ENCODE results near the gene DAAM1.
A peak's percentile ranks its signal among the peaks of the same experiment; 100 is the strongest.

Gene DAAM1

GRCh38 chr14:59188461-59189090 lies at the start of gene DAAM1:
Gene DAAM1 (plus strand): TSS chr14:59188667. CDS start chr14:59263478, 74,811 bp downstream.
- DNase-seq (ENCODE audit: extremely low spot score, insufficient read length, low read depth) (peak; percentile 82), FAIRE-seq (peak; percentile 97)

DNA sequence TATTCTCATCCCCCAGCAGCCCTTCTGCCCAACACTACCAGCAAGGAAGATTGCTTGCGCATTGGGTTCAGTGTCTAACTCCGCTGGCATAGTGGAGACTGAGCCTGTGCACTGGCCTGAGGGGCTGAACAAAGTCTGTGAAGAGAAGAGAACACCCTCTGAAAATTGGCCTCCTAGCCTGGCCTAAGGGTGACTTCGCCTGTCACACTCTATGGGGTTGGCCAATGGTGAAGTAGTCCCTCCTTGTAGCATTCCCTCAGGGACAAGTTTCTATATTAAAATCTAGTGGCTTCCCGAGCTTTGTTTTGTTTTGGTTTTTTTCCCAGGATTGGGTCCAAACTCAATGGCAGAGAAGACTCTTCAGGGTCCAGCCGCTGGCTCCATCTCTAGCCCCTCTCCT lies 49.1 kb upstream of the DAAM1 start:
- no peak for FAIRE-seq
- no peak for DNase-seq (ENCODE audit: extremely low spot score, insufficient read length, low read depth)

- FAIRE-seq, result no peak
- no peak for DNase-seq (ENCODE audit: extremely low spot score, insufficient read length, low read depth)
These were observed 48.2 kb upstream of the DAAM1 start for GRCh38 chr14:59140106-59140843.

DNA sequence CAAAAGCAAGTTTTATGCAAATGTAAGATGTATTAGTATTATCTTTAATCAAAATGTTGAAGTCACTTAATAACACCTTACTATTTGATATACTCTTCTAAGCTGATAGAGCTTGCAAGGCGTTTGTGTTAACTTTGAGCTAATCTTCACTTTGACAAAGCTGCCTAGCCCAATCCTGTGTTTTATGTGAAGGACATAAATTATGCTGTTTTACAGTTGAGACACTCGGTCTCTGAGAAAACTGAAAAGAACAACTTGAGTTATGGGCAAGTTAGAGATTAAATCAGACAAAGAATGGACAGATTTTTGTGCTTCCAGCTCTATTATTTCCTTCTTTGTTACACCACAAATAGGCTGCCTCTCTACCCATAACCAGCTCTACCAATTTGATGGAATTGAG lies 42.0 kb upstream of the DAAM1 start:
- FAIRE-seq, result no peak
- no peak for DNase-seq (ENCODE audit: extremely low spot score, insufficient read length, low read depth)

DNA sequence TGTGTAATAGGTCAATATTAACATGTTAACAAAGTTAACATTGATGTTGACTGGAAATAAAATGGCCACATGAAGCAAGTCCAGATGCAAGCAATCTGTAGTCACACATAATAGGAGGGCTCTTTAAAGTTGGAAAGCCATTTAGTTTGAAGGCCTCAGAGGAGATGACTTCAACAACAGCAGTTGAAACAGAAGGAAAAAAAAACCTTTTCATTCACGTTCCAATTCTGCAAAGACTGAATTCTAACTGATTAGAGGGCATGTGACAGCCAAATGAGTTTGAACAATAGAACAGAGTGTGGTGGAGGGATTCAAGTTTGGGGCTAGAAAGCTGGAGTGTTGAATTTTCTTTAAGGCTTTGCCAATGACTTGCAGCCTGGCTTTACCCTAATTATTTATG lies 41.5 kb upstream of the DAAM1 start:
- FAIRE-seq (no peak), DNase-seq (ENCODE audit: extremely low spot score, insufficient read length, low read depth) (no peak)

DNA sequence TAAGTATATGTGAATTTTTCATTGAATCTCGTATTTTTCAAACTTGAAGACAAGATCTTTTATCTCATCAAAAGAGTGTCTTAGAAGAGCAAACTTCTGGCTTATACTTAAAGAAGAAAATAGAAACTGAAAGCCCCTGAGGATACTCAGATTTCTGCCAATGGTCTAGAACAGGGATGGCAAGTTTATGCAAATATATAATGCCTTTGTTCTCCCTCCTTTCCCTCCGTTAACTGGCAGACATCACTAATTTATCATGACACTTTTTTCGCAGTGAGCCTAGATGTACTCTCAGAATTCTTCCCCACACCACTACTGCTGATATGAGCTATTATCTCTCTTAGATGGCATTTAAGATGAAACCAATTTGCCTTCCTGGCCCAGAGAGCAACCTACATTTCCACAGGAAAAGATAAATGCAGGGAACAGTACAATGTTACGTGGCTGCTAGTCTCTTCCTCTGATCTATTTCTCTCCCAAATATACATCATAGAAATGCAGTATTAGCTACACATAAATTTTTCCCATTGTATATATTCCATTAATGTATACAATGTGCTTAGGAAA lies 40.0 kb upstream of the DAAM1 start:
- FAIRE-seq (peak; percentile 74), DNase-seq (ENCODE audit: extremely low spot score, insufficient read length, low read depth) (no peak)

- DNase-seq (ENCODE audit: extremely low spot score, insufficient read length, low read depth) (no peak), FAIRE-seq (peak; percentile 89)
These were observed 37.5 kb upstream of the DAAM1 start for GRCh38 chr14:59150990-59151389.

DNA sequence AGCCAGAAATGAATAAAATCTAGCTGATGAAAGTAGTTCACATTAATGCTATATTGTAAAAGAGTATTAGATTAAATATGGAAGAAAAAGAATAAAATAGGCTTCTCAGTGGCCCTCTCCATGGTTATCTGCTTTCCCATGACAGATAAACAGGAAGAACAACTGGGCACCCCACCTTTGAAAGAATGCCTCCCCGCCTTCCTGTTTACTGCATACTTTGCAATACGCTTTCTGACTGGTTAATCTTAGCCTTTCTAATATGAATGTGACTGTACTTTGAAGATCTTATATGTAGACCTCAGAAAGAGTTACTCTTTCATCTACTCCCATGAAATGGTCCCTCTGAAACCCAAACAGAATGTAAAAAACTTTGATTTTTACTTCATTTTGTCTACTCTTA lies 34.1 kb upstream of the DAAM1 start:
- DNase-seq (ENCODE audit: extremely low spot score, insufficient read length, low read depth) (no peak), FAIRE-seq (no peak)

DNA sequence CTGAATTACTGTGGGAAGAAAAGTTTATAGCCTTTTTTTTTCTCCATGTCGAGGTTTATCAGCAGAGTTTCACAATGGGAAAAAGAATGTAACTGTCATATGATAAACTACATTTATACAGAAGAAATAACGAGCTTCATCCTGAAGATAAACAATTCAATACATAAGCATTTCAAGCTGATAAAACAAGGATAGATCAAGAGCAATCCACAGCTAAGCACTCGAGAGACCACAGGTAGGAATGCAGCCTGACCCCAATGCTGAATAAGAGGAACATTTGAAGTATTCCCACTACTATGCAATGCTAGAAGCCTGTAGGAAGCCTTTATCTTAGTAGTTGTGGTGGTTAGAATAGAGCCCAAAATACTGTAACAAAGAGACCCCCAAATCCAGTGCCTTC lies 32.6 kb upstream of the DAAM1 start:
- no peak for FAIRE-seq
- DNase-seq (ENCODE audit: extremely low spot score, insufficient read length, low read depth), result no peak

DNA sequence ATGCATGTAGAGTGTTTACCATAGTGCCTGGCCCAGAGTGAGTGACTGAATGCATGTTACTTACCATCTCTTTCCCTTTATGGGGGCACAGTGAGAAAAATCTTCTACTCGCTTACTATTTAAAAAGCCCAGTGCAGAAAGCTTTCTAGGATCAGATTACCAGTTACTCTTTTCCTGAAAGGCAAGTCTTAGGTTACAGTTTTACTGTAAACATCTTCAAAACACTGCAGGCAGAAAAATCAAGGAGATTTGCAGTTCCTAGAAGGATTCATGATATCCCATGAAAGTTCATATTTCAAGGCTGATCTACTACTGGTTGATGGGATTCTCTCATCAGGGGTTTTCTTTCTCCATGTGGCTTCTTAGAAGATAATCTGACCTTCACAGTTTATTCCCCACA lies 29.3 kb upstream of the DAAM1 start:
- no peak for FAIRE-seq
- DNase-seq (ENCODE audit: extremely low spot score, insufficient read length, low read depth), result no peak

- DNase-seq (ENCODE audit: extremely low spot score, insufficient read length, low read depth), result no peak
- FAIRE-seq, result no peak
These were observed 28.0 kb upstream of the DAAM1 start for GRCh38 chr14:59160506-59160905.

DNA sequence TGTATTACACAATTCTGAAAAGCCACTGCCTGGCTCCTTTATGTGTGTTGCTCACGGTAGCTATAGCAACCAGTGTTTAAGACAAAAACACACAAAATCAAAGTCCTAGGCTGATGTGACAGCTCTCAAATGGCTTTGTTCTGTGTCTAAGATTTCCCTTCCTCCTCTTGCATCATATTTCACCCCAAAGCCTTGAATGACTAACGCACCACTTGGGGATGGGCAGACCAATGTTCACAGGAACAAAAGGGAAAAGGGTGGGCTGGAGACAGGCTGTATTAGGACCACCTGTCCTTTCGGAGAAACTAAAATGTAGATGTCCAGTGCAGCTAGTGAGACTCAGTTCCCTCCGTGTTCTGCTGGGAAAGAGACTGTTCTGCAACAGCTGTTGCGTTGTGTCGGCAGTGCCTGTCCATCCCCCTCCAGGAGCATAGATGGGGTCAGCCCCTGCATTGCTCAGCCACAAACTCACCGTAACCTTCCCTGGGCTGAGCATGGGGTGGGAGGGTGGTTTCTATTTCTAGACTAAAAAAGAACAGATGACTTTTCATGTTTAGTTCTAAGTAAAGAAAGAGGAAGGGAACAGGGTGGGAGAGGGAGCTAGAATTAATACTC lies 26.8 kb upstream of the DAAM1 start:
- FAIRE-seq, result no peak

GRCh38 chr14:59166258-59166657 lies 22.2 kb upstream of the DAAM1 start:
- no peak for DNase-seq (ENCODE audit: extremely low spot score, insufficient read length, low read depth)
- no peak for FAIRE-seq

More for the DNA sequence above, 26.8 kb upstream of the DAAM1 start:
- DNase-seq (ENCODE audit: extremely low spot score, insufficient read length, low read depth), result no peak

- FAIRE-seq (peak; percentile 97), DNase-seq (ENCODE audit: extremely low spot score, insufficient read length, low read depth) (no peak)
These were observed 13.1 kb upstream of the DAAM1 start for GRCh38 chr14:59175404-59175803.

DNA sequence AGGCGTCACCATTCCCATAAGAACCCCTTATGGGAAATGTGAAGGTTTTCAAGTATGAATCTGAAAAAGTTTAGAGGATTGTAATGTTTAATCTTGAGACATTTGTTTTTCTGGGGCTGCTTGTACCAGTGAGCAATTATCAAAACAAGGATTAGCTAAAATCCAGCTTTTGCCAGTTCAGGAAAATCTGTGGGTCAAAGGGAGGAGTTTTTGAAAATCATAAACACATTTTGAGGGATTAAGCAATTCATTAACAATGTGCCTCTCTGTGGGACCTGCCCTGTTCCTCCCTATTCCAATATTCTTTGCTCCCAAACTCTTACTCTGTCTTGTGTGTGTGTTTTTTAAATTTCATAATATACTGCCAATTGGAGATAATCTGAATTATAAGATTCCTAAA lies 11.7 kb upstream of the DAAM1 start:
- FAIRE-seq (no peak), DNase-seq (ENCODE audit: extremely low spot score, insufficient read length, low read depth) (no peak)

- no peak for DNase-seq (ENCODE audit: extremely low spot score, insufficient read length, low read depth)
- FAIRE-seq, result no peak
These were observed 11.2 kb upstream of the DAAM1 start for GRCh38 chr14:59177262-59177661.

DNA sequence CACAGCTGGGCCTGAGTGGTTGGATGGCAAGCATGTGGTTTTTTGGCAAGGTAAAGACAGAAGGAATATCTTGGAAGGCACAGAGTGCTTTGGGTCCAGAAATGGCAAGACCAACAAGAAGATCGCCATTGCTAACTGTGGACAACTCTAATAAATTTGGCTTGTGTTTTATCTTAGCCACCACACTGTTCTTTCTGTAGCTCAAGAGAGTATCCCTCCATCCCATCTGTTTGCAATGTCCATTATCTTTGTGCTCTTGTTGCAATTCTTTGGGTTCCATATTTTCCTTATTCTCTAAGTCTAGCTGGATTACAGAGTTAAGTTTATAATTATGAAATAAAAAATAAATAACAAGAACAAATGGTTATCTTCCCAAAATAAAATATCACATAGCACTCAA lies 6.7 kb upstream of the DAAM1 start:
- FAIRE-seq (no peak), DNase-seq (ENCODE audit: extremely low spot score, insufficient read length, low read depth) (no peak)

- no peak for DNase-seq (ENCODE audit: extremely low spot score, insufficient read length, low read depth)
- no peak for FAIRE-seq
These were observed 5.8 kb upstream of the DAAM1 start for GRCh38 chr14:59182641-59183040.

DNA sequence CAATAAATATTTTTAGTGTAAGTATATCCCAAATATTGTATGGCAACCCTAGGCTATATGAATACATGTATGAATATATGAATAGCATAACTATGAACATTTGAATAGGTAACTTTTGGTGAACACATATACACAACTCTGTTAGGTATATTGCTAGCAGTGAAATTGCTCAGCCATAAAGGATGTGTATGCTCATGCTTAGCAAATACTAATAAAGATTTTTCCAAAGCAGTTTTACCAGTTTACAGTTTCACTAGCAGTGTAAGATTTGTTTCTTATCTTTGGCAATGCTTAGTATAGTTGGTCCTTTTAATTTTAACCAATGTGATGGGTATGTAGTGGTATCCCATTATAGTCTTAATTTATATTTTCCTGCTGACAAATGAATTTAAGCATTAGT lies 5.3 kb upstream of the DAAM1 start:
- no peak for DNase-seq (ENCODE audit: extremely low spot score, insufficient read length, low read depth)
- no peak for FAIRE-seq

GRCh38 chr14:59184396-59184795 lies 4.1 kb upstream of the DAAM1 start:
- FAIRE-seq, result no peak
- no peak for DNase-seq (ENCODE audit: extremely low spot score, insufficient read length, low read depth)

- DNase-seq (ENCODE audit: extremely low spot score, insufficient read length, low read depth), result no peak
- FAIRE-seq, result no peak
These were observed 2.8 kb upstream of the DAAM1 start for GRCh38 chr14:59185676-59186075.
